H1 (cell line): ENCODE data around the gene TMPRSS13. TPM values are rescaled to one million over a fixed set of nuclear protein-coding genes. Genes with fewer than 3 reads are reported as not detected.

Source experiments
- CTCF ChIA-PET: fragments of 300-600 bp; sonication (Branson Sonifier 250); formaldehyde crosslinking; loops from one replicate; lab custom pipeline; 2021; ENCODE audit not compliant: partially characterized antibody; lab: Charles Lee
- POLR2A ChIA-PET: fragments of 300-600 bp; sonication (Branson Sonifier 250); formaldehyde crosslinking; loops from one replicate; lab custom pipeline; 2021; ENCODE audit warnings: inconsistent platforms; ENCODE audit not compliant: partially characterized antibody; lab: Charles Lee
- DNase-seq, 2 experiments: peaks; one replicate each; pipeline versions ENCODE4 v3.0.0 to v3.0.0-alpha.2; 2010 to 2022; ENCODE audit warnings: low spot score in 2 of 2, low read depth in 1 of 2, mixed read lengths in 1 of 2
- FAIRE-seq: peaks from 2 replicates; lab custom pipeline; 2011; peaks lifted over from hg19 to GRCh38; lab: Jason Lieb, UNC
- H2AFZ ChIP-seq: 2 replicates; pipeline ENCODE4 v1.8.1; 2012; ENCODE audit warnings: low read length, inconsistent platforms
- H2AK5ac ChIP-seq: 2 replicates; pipeline ENCODE4 v1.6.1; 2013; ENCODE audit warnings: low read depth, low read length
- H2BK120ac ChIP-seq: replicated peaks from 2 replicates; pipeline ENCODE3; 2013; ENCODE audit warnings: low read depth, low read length, inconsistent platforms
- H2BK12ac ChIP-seq: 2 replicates; pipeline ENCODE4 v1.6.1; 2013; ENCODE audit warnings: low read depth, low read length
- H2BK15ac ChIP-seq: 2 replicates; pipeline ENCODE4 v1.6.1; 2013; ENCODE audit warnings: low read length
- H2BK20ac ChIP-seq: 2 replicates; pipeline ENCODE4 v1.6.1; 2013; ENCODE audit warnings: low read length
- H2BK5ac ChIP-seq: 2 replicates; pipeline ENCODE4 v1.6.1; 2013; ENCODE audit warnings: low read depth, low read length
- H3K14ac ChIP-seq: 2 replicates; pipeline ENCODE4 v1.6.1; 2013; ENCODE audit warnings: inconsistent platforms; ENCODE audit not compliant: insufficient read length
- H3K18ac ChIP-seq: 2 replicates; pipeline ENCODE4 v1.6.1; 2013; ENCODE audit warnings: low read length; ENCODE audit errors: extremely low read depth
- H3K23ac ChIP-seq: 2 replicates; pipeline ENCODE4 v1.6.1; 2013; ENCODE audit warnings: inconsistent platforms; ENCODE audit not compliant: insufficient read length
- H3K23me2 ChIP-seq: 2 replicates; pipeline ENCODE4 v1.6.1; 2013; ENCODE audit warnings: low read depth, low read length
- H3K27ac ChIP-seq: 2 replicates; pipeline ENCODE4 v1.6.1; 2011; ENCODE audit warnings: low read depth, low read length, inconsistent platforms
- H3K27me3 ChIP-seq, 4 experiments: replicated peaks in 1 of 4; 1 replicate in 1 of 4; 2 replicates in 3 of 4; pipeline versions ENCODE4 v1.6.1 to v1.8.1; 2011 to 2013; ENCODE audit warnings: low read length in 3 of 4, mild to moderate bottlenecking in 3 of 4, inconsistent platforms in 2 of 4, mixed read lengths in 2 of 4, moderate library complexity in 1 of 4; ENCODE audit not compliant: control insufficient read depth in 3 of 4, insufficient read depth in 3 of 4; ENCODE audit errors: extremely low read depth in 1 of 4
- H3K36me3 ChIP-seq, 4 experiments: 2 replicates each; pipeline versions ENCODE4 v1.6.1 to v1.8.1; 2011 to 2013; ENCODE audit warnings: mild to moderate bottlenecking in 4 of 4, low read length in 3 of 4, moderate library complexity in 2 of 4, control low read depth in 1 of 4, inconsistent platforms in 1 of 4; ENCODE audit not compliant: insufficient read depth in 4 of 4, control insufficient read depth in 2 of 4
- H3K4ac ChIP-seq: replicated peaks from 2 replicates; pipeline ENCODE3; 2013; ENCODE audit warnings: low read length, low read depth, mixed read lengths, inconsistent platforms; ENCODE audit not compliant: insufficient read length
- H3K4me1 ChIP-seq, 4 experiments: replicated peaks in 1 of 4; 1 replicate in 1 of 4; 2 replicates in 3 of 4; pipeline versions ENCODE4 v1.6.1 to v1.8.1; 2011 to 2013; ENCODE audit warnings: low read length in 3 of 4, inconsistent platforms in 2 of 4, mixed read lengths in 1 of 4; ENCODE audit not compliant: insufficient read depth in 4 of 4, control insufficient read depth in 3 of 4
- H3K4me2 ChIP-seq, 2 experiments: 2 replicates each; pipeline versions ENCODE4 v1.6.1 to v1.8.1; 2011 to 2013; ENCODE audit warnings: low read depth in 2 of 2, low read length in 2 of 2, control low read depth in 1 of 2, inconsistent platforms in 1 of 2, mild to moderate bottlenecking in 1 of 2; ENCODE audit not compliant: insufficient read depth in 1 of 2
- H3K4me3 ChIP-seq, 4 experiments: fragments of 200-600, 300-600 bp in 1 of 4; sonication (generic), shearing (Covaris generic), sonication (Bioruptor Twin) in 1 of 4; 2 replicates each; pipeline versions ENCODE4 v1.5.1 to v1.8.1; 2011 to 2016; ENCODE audit warnings: low read length in 4 of 4, low read depth in 3 of 4, control low read depth in 2 of 4, inconsistent platforms in 2 of 4, mild to moderate bottlenecking in 2 of 4, mixed read lengths in 1 of 4, moderate library complexity in 1 of 4; ENCODE audit not compliant: insufficient read depth in 2 of 4; ENCODE audit errors: extremely low read depth in 1 of 4
- H3K56ac ChIP-seq: replicated peaks from 2 replicates; pipeline ENCODE3; 2013; ENCODE audit warnings: low read depth, mild to moderate bottlenecking, mixed read lengths, low read length, inconsistent platforms; ENCODE audit not compliant: insufficient read length
- H3K79me1 ChIP-seq: 2 replicates; pipeline ENCODE4 v1.6.1; 2013; ENCODE audit warnings: low read depth, low read length, control low read depth
- H3K79me2 ChIP-seq, 2 experiments: 2 replicates each; pipeline versions ENCODE4 v1.6.1 to v1.8.1; 2012 to 2013; ENCODE audit warnings: low read length in 2 of 2, mild to moderate bottlenecking in 2 of 2, inconsistent platforms in 1 of 2; ENCODE audit not compliant: insufficient read depth in 2 of 2, control insufficient read depth in 1 of 2
- H3K9ac ChIP-seq, 4 experiments: replicated peaks in 1 of 4; 1 replicate in 1 of 4; 2 replicates in 3 of 4; pipeline versions ENCODE4 v1.6.1 to v1.8.1; 2011 to 2013; ENCODE audit warnings: low read depth in 3 of 4, low read length in 3 of 4, control low read depth in 2 of 4, mild to moderate bottlenecking in 2 of 4, moderate library complexity in 2 of 4, inconsistent platforms in 1 of 4; ENCODE audit errors: extremely low read depth in 1 of 4
- H3K9me3 ChIP-seq, 2 experiments: 2 replicates each; pipeline versions ENCODE4 v1.6.1 to v1.8.1; 2012 to 2013; ENCODE audit warnings: mild to moderate bottlenecking in 2 of 2, moderate library complexity in 2 of 2, control low read depth in 1 of 2, inconsistent platforms in 1 of 2, low read depth in 1 of 2, low read length in 1 of 2, mixed read lengths in 1 of 2; ENCODE audit not compliant: insufficient read depth in 2 of 2
- H4K20me1 ChIP-seq, 2 experiments: replicated peaks in 1 of 2; 2 replicates each; pipeline versions ENCODE3 to v1.8.1; 2011 to 2013; ENCODE audit warnings: inconsistent platforms in 2 of 2, low read length in 2 of 2, mild to moderate bottlenecking in 1 of 2; ENCODE audit not compliant: insufficient read depth in 2 of 2, control insufficient read depth in 1 of 2
- H4K5ac ChIP-seq: 2 replicates; pipeline ENCODE4 v1.6.1; 2013; ENCODE audit warnings: low read length, low read depth, mixed read lengths, inconsistent platforms; ENCODE audit not compliant: insufficient read length
- H4K8ac ChIP-seq: 2 replicates; pipeline ENCODE4 v1.8.0; 2013; ENCODE audit warnings: mild to moderate bottlenecking, moderate library complexity, low read length, inconsistent platforms; ENCODE audit not compliant: insufficient read depth; ENCODE audit errors: extremely low read depth
- H4K91ac ChIP-seq: replicated peaks from 2 replicates; pipeline ENCODE3; 2013; ENCODE audit warnings: low read length, mixed read lengths, inconsistent platforms; ENCODE audit not compliant: insufficient read length
- RAD21 ChIP-seq, 2 experiments: IDR thresholded peaks in 1 of 2; conservative IDR thresholded peaks in 1 of 2; 2 replicates each; pipeline ENCODE4 v1.6.1; 2011; ENCODE audit warnings: low read depth in 2 of 2, low read length in 2 of 2, improper control_type of control experiment in 1 of 2, inconsistent platforms in 1 of 2, mild to moderate bottlenecking in 1 of 2, moderate library complexity in 1 of 2
- TEAD4 ChIP-seq: IDR thresholded peaks from 2 replicates; pipeline ENCODE4 v1.6.1; 2012; ENCODE audit warnings: low read depth, low read length, inconsistent platforms, mixed read lengths
- WGBS, 2 experiments: shearing (Covaris generic) in 1 of 2; methylation state at CpG; one replicate each; pipeline versions ENCODE4 v1.1.6 to v1.1.7; 2013 to 2015; ENCODE audit warnings: low lambda C conversion rate in 2 of 2, mixed read lengths in 2 of 2, inconsistent platforms in 1 of 2, low coverage in 1 of 2, missing lambda C conversion rate in 1 of 2; ENCODE audit not compliant: insufficient replicate concordance in 2 of 2, insufficient coverage in 1 of 2, insufficient read length in 1 of 2; ENCODE audit errors: extremely low coverage in 1 of 2, missing lambda C conversion rate in 1 of 2; 5-methylcytosine and 5-hydroxymethylcytosine counted together
- polyA plus RNA-seq, 7 experiments: library from polyadenylated mRNA; depleted of rRNA in 3 of 7; stranded (reverse) in 5 of 7; unstranded in 2 of 7; fragments of >200 nt in 5 of 7; fragments of 200-250 nt in 2 of 7; gene quantifications; 1 replicate in 5 of 7; 2 replicates in 1 of 7; 4 replicates in 1 of 7; pipeline versions ENCODE4 v1.2.1 to v1.2.3, GENCODE V29; 2011 to 2013; ENCODE audit warnings: missing spikeins in 2 of 7, mixed read lengths in 2 of 7
- total RNA-seq: library from RNA; stranded (reverse); fragmentation: NEBNext Ultra II Directional; extraction: Animal tissue kit (Norgen Biotek cat#: 25700); gene quantifications from 2 replicates; pipeline ENCODE4 v1.2.1, GENCODE V29; 2021

TMPRSS13 gene
- total and polyA plus RNA-seq, 2 of the 8 experiments (the other 6 are each of a cell fraction or from before 2014, with no cell fraction given): 0.61 to 0.79 TPM

DNA sequence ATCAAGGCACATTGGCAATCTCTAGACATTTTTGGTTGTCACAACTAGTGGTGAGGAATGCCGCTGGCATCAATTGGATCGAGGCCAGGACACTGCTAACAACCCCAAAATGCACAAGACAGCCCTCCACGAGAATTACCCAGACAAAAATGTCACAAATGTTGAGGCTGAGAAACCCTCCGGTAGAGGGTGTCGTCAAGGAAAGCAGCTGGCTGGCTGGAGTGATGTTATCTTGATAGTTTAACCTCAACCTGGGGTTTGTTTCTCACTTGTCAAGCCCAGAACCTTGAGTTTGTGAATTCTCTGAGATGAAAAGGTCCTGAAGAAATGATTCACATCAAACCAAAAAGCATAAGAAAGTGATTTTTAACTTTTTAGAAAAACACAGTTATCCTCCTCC, 21.1 kb upstream of the TMPRSS13 start:
- Histone ChIP-seq H4K8ac (no peak overlapping the region), H3K14ac (no peak overlapping the region), H4K5ac (no peak overlapping the region), H3K27me3 (no peaks in the 10 kb centered on the region), H3K4me1 (0 out of 7 replicates have a peak, but pooled peaks cover 0 to 2% (median 0%) of the 10 kb centered on the region in 4 experiments), H2BK20ac (no peak overlapping the region), H2BK5ac (no peak overlapping the region), H3K56ac (no peak overlapping the region), H3K9me3 (no peaks in the 10 kb centered on the region), H3K79me1 (no peaks in the 10 kb centered on the region; the same call in 1 of the 2 replicates), H3K27ac (no peak overlapping the region), H2BK15ac (no peak overlapping the region), H3K23ac (no peak overlapping the region), H4K20me1 (no peaks in the 10 kb centered on the region), H3K18ac (no peak overlapping the region), H3K4me3 (no peak overlapping the region), H3K9ac (no peak overlapping the region), H4K91ac (no peak overlapping the region), H3K36me3 (no peaks in the 10 kb centered on the region), H2AFZ (no peak overlapping the region), H3K79me2 (no peaks in the 10 kb centered on the region), H2AK5ac (no peak overlapping the region), H2BK12ac (no peak overlapping the region)
- no peak for FAIRE-seq
- WGBS, 2 experiments: 79% methylated on average over 5 of the region's 5 CpGs; no CpG with 5 or more reads in 1 of the 2 experiments
- peak in 1 of 2 experiments; percentile 22 for DNase-seq
- POLR2A ChIA-PET: no interaction called here
- TF ChIP-seq RAD21 (IDR thresholded peaks at IDR 0.05 in 1 of 2, conservative IDR thresholded peaks at IDR 0.05 in 1 of 2; ENCODE audit: low read depth in 2 of 2, low read length in 2 of 2) (0 out of 4 replicates have a peak, but pooled peaks of 1 of the 2 experiments have one; percentile 7), TEAD4 (no peak)
- TF ChIP-seq, all 59 proteins: peak for 1
- no peak overlapping the region for H3K4me2 ChIP-seq
- no peaks in the 10 kb centered on the region for H3K23me2 ChIP-seq
- H3K4ac ChIP-seq: no peak overlapping the region
- CTCF ChIA-PET: interaction anchor here (0.9 to 12.4 kb wide), 9 partner anchors 10 to 142 kb away, joined by 3 to 134 read pairs (median 6); no protein-coding TSS in a partner anchor
- no peak overlapping the region for H2BK120ac ChIP-seq
